G401.6 (cell line): ENCODE measurements around the gene ZNF35.

ENCODE experiments used
- FAIRE-seq: peaks from 2 replicates; lab custom pipeline; 2012; peaks lifted over from hg19 to GRCh38; lab: Jason Lieb, UNC

Gene ZNF35

DNA sequence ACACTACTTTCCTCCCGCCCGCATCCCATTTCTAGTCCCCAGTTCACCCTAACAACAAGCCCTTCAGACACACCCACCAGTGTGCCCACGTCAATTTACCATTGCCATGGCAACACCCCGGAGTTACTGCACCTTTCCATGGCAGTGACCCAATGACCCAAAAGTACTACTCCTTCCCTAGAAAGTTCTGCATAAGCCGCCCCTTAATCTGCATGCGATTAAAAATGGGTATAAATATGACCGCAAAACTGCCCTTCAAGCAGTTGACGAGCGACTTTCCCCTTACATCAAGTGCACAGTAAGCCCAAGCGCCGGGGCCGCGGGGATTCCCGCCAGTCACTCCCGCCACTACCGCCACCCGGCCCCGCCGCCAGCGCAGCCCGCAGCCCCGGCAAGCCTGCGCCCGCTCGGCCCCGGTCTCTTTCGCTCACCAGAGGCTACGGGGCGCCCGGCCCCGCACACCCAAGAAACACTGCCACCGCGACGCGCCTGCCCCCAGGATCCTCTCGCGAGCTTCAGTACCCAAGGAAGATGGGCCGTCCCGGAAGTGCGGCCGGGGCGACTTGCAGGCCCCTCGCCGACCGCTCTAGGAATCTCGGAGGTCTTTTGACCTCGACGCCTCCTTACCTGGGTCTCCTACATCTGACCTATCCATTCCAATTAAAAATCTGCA, 36.7 kb downstream of the ZNF35 start:
- no peak for FAIRE-seq

DNA sequence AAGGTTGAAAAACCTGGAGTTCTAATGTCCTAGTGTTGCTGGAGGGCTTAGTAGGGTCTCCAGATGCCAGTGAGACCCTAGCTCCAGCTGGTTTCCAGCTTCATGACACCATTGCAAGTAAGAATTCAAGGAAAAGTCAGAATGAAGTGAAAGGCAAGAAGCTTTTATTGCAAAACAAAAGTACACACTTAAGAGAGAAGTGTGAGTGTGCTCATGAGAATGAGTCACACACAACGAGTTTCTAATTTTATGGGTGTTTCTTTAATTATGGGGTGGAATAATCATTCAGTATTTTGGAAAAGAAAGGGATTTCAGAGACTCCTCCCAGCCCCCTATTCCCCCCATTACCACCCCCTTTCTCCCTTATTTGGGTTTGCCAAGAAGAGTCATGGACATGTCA, 39.4 kb downstream of the ZNF35 start:
- no peak for FAIRE-seq
